AG08395 (cell line): ENCODE results near the gene VAMP8.
"Not testable (repeated sequence)": the region's sequence is repeated elsewhere in the genome, so short reads cannot be mapped to it uniquely, and the experiment has no call there.

Experiments used
- DNase-seq: peaks from one replicate; pipeline ENCODE4 v3.0.0; 2012; ENCODE audit warnings: mixed read lengths, low spot score

The VAMP8 gene

GRCh38 chr2:85577386-85578242 is at the start of gene VAMP8:
VAMP8 (plus strand) TSS chr2:85577586; CDS start chr2:85577647, 61 bp downstream.
- DNase-seq = no peak

- no peak for DNase-seq
Measured at GRCh38 chr2:85527787-85528186, 49.6 kb upstream of the VAMP8 start.

- DNase-seq = no peak
Measured at GRCh38 chr2:85528355-85528754, 49.0 kb upstream of the VAMP8 start.

- DNase-seq = no peak
Measured at GRCh38 chr2:85529809-85530208, 47.6 kb upstream of the VAMP8 start.

GRCh38 chr2:85531589-85531988 is 45.8 kb upstream of the VAMP8 start:
- no peak for DNase-seq

- no peak for DNase-seq
Measured at GRCh38 chr2:85534099-85534498, 43.3 kb upstream of the VAMP8 start.

GRCh38 chr2:85534881-85535280 is 42.5 kb upstream of the VAMP8 start:
- no peak for DNase-seq

- peak; percentile 78 for DNase-seq
Measured at GRCh38 chr2:85536479-85536878, 40.9 kb upstream of the VAMP8 start.

GRCh38 chr2:85537600-85538506 is 39.5 kb upstream of the VAMP8 start:
- DNase-seq = peak; percentile 22

- peak; percentile 93 for DNase-seq
Measured at GRCh38 chr2:85538507-85539360, 38.7 kb upstream of the VAMP8 start, which contains the start of gene MAT2A. MAT2A (plus strand) TSS chr2:85539168; CDS start chr2:85539288, 120 bp downstream.

GRCh38 chr2:85539361-85540132 is 37.8 kb upstream of the VAMP8 start:
- peak; percentile 34 for DNase-seq

GRCh38 chr2:85540133-85540648 is 37.2 kb upstream of the VAMP8 start:
- DNase-seq = no peak

GRCh38 chr2:85541262-85541661 is 36.1 kb upstream of the VAMP8 start:
- no peak for DNase-seq

- no peak for DNase-seq
Measured at GRCh38 chr2:85541753-85542457, 35.5 kb upstream of the VAMP8 start.

- no peak for DNase-seq
Measured at GRCh38 chr2:85542777-85543176, 34.6 kb upstream of the VAMP8 start.

- DNase-seq = not testable (repeated sequence)
Measured at GRCh38 chr2:85544254-85544691, 33.1 kb upstream of the VAMP8 start.

GRCh38 chr2:85544915-85545779 is 32.2 kb upstream of the VAMP8 start:
- not testable (repeated sequence) for DNase-seq

- no peak for DNase-seq
Measured at GRCh38 chr2:85545780-85546240, 31.6 kb upstream of the VAMP8 start.
